Osteocyte (in vitro differentiated cells): ENCODE results near the gene SLC14A1. TPM values are rescaled to one million over a fixed set of nuclear protein-coding genes. Genes with fewer than 3 reads are reported as not detected.

Experiments used
- DNase-seq: peaks from one replicate; pipeline ENCODE4 v3.0.0; 2021; ENCODE audit warnings: mixed read lengths; ENCODE audit not compliant: unreplicated experiment; ENCODE audit errors: extremely low spot score
- H3K27ac Mint-ChIP-seq: one replicate; pipeline ENCODE4 v1.8.0; 2021; ENCODE audit warnings: mild to moderate bottlenecking, mixed read lengths; ENCODE audit not compliant: unreplicated experiment
- H3K27me3 Mint-ChIP-seq: one replicate; pipeline ENCODE4 v1.8.0; 2021; ENCODE audit warnings: mixed read lengths; ENCODE audit not compliant: unreplicated experiment
- H3K36me3 Mint-ChIP-seq: one replicate; pipeline ENCODE4 v1.8.0; 2021; ENCODE audit warnings: mixed read lengths; ENCODE audit not compliant: unreplicated experiment
- H3K4me1 Mint-ChIP-seq: one replicate; pipeline ENCODE4 v1.8.0; 2021; ENCODE audit warnings: mixed read lengths; ENCODE audit not compliant: unreplicated experiment
- H3K4me3 Mint-ChIP-seq: one replicate; pipeline ENCODE4 v1.8.0; 2021; ENCODE audit warnings: mild to moderate bottlenecking, moderate library complexity, mixed read lengths; ENCODE audit not compliant: unreplicated experiment
- H3K9me3 Mint-ChIP-seq: one replicate; pipeline ENCODE4 v1.8.0; 2021; ENCODE audit warnings: mixed read lengths; ENCODE audit not compliant: unreplicated experiment
- total RNA-seq: library from RNA; stranded (reverse); gene quantifications from 2 replicates; pipeline ENCODE4 v1.2.1, GENCODE V29; 2021
- TF ChIP-seq, protein P1 (sequence below): fragments of 200-600 bp; sonication (generic); IDR thresholded peaks from 2 replicates; pipeline ENCODE4 v1.5.0; 2021; ENCODE audit warnings: antibody characterized with exemption, mild to moderate bottlenecking, moderate library complexity

Gene SLC14A1
- total RNA-seq, 1 donor from 2014 or later: 0.24 TPM

DNA sequence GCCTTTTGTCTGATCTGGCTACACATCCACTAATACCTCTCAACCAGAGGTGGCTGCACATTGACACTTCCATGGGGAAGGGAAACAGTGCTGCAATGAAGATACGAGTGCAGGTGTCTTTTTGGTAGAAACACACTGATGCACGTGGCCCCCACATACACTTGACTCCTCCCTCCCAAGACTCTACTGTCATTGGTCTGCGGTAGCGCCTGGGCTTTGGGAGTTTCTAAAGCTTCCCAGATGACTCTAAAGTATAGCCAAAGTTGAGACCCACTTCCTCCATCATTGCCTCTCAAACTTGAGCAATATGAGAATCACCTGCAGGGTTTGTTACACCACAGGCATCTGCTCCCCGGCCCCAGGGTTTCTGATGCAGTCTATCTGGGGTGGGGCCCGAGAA is 11.0 kb downstream of the SLC14A1 start:
- no peaks in the 10 kb centered on the region for H3K27me3 Mint-ChIP-seq
- H3K4me1 Mint-ChIP-seq: peaks cover 15% of the 10 kb centered on the region
- no peak overlapping the region for H3K4me3 Mint-ChIP-seq
- H3K9me3 Mint-ChIP-seq: no peaks in the 10 kb centered on the region
- H3K36me3 Mint-ChIP-seq: no peaks in the 10 kb centered on the region
- H3K27ac Mint-ChIP-seq: no peak overlapping the region
- DNase-seq: no peak
- TF ChIP-seq, protein P1, sequence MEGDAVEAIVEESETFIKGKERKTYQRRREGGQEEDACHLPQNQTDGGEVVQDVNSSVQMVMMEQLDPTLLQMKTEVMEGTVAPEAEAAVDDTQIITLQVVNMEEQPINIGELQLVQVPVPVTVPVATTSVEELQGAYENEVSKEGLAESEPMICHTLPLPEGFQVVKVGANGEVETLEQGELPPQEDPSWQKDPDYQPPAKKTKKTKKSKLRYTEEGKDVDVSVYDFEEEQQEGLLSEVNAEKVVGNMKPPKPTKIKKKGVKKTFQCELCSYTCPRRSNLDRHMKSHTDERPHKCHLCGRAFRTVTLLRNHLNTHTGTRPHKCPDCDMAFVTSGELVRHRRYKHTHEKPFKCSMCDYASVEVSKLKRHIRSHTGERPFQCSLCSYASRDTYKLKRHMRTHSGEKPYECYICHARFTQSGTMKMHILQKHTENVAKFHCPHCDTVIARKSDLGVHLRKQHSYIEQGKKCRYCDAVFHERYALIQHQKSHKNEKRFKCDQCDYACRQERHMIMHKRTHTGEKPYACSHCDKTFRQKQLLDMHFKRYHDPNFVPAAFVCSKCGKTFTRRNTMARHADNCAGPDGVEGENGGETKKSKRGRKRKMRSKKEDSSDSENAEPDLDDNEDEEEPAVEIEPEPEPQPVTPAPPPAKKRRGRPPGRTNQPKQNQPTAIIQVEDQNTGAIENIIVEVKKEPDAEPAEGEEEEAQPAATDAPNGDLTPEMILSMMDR: no peak

DNA sequence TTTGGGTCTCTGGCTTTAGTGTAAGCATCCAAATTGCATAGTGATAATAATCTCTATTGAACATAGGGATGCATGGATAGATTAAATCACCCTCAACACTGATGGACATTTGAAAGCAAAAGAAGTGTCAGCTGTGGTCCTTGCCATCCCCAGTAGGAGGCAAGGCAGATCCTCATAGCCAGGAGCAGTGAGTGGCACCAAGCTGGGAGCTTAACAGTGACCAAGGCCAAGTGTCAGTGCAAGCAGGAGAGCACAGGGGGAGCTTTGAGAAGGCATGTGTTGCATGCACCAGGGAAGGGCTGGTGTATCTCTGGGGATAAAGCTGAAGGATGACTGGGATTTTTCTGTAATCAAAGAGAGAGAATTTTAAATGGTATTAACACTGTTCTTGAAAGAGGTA is 14.7 kb downstream of the SLC14A1 start:
- DNase-seq: no peak
- Mint-ChIP-seq H3K27ac (no peak overlapping the region), H3K27me3 (peaks cover 5% of the 10 kb centered on the region), H3K4me3 (no peak overlapping the region), H3K36me3 (no peaks in the 10 kb centered on the region), H3K9me3 (no peaks in the 10 kb centered on the region), H3K4me1 (peaks cover 10% of the 10 kb centered on the region)
- TF ChIP-seq, protein P1: no peak

DNA sequence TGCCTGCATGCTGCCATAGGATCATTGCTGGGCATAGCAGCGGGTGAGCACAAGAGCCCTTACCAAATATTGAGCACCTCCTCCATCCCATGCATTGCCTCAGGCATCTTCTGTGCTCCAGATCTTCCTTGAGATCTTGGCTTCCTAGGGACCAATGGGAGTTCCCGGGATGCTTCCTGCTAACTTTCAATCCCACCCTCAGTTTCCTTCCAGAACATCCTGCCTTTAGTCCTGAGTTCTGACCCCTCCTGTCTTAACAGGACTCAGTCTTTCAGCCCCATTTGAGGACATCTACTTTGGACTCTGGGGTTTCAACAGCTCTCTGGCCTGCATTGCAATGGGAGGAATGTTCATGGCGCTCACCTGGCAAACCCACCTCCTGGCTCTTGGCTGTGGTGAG is 15.3 kb downstream of the SLC14A1 start:
- Mint-ChIP-seq H3K9me3 (no peaks in the 10 kb centered on the region), H3K4me3 (no peak overlapping the region), H3K27ac (no peak overlapping the region), H3K4me1 (peaks cover 10% of the 10 kb centered on the region), H3K36me3 (no peaks in the 10 kb centered on the region), H3K27me3 (peaks cover 5% of the 10 kb centered on the region)
- TF ChIP-seq, protein P1: no peak
- no peak for DNase-seq

DNA sequence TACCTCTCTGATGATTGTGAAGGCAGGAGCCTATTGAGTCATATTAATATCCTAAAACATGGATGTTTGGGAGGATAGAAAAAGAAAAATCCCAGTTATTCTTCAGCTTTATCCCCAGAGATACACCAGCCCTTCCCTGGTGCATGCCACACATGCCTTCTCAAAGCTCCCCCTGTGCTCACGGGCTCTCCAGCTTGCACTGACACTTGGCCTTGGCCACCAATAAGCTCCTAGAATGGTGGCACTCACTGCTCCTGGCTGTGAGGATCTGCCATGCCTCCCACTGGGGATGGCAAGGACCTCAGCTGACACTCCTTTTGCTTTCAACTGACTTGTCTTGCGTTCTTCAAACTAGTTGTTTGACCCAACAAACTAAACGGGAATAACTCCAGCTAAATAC is 15.9 kb downstream of the SLC14A1 start:
- DNase-seq: no peak
- Mint-ChIP-seq H3K4me3 (no peak overlapping the region), H3K4me1 (peaks cover 10% of the 10 kb centered on the region), H3K36me3 (no peaks in the 10 kb centered on the region), H3K9me3 (no peaks in the 10 kb centered on the region), H3K27ac (no peak overlapping the region), H3K27me3 (peaks cover 5% of the 10 kb centered on the region)
- TF ChIP-seq, protein P1: no peak

DNA sequence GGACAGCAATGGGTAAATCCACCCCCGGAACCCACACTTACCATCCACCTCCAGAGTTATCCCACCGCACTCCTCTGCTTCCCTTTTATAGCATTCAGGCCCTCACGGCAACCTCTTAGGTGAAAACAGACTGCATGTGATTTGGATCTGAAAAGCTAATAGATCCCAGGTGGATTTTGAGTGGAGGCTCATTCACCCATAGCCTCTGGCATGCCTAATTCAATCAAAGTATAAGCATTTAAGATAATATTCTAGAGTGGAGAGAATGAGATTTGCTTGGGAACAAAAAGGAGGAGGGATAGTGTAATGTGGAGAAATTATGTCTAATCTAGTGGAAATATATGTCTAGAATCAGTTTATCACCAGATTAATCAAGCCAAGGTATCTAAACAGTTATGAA is 17.1 kb downstream of the SLC14A1 start:
- no peaks in the 10 kb centered on the region for H3K36me3 Mint-ChIP-seq
- no peak overlapping the region for H3K4me3 Mint-ChIP-seq
- peaks cover 5% of the 10 kb centered on the region for H3K27me3 Mint-ChIP-seq
- peaks cover 15% of the 10 kb centered on the region for H3K4me1 Mint-ChIP-seq
- TF ChIP-seq, protein P1: no peak
- no peaks in the 10 kb centered on the region for H3K9me3 Mint-ChIP-seq
- H3K27ac Mint-ChIP-seq: no peak overlapping the region
- DNase-seq: no peak
